Posterior cingulate gyrus (tissue), 11 donors: ENCODE measurements around the gene CPNE1.
A peak's percentile ranks its signal among the peaks of the same experiment; 100 is the strongest.

Source experiments
- DNase-seq, 10 donors: peaks; one replicate each; pipeline versions ENCODE4 v3.0.0 to v3.0.0-alpha.2; 2020 to 2021; ENCODE audit warnings: mixed read lengths in 3 of 10
- intact Hi-C: fragments of 100-400 bp; cut with DNase I; formaldehyde crosslinking; loops from one replicate; pipeline ENCODE4 v1.15.1; 2023

Gene CPNE1

DNA sequence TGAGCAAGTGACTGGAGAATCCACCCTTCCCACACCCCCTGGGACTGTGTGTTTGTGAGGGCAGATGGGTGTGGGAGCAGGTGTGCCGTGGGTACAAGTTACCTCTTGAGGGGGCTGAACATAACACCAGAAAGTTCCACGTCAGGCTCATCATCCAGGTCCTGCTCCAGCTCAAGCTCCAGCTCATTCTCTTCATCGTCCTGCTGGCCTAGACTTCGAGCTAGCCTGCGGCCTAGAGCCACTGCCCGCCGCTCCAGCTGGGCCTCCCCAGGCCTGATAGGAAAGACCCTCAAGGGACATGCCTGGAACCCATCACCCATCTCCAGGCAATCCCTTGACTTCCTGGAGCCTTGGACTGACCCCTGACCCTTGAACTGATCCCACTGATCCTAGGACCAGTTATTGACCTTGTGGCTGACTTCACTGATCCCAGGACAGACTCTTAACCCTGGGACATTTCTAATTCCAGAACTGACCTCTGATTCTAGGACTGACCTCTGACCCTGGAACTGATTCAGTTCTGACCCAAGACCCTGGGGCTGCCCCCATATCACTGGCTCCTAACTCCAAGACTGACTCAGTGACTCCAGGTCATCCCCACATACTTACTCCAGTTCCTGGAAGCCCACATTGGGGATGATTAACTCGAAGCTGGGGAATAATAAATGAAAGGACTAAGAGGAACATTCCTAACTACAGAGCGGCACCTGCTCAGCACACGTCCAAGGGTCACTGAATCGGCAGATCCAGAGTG, 60.8 kb downstream of the CPNE1 start:
- peak in 1 of 10 donors; percentile 41 for DNase-seq
- intact Hi-C loops, result no loop called here

DNA sequence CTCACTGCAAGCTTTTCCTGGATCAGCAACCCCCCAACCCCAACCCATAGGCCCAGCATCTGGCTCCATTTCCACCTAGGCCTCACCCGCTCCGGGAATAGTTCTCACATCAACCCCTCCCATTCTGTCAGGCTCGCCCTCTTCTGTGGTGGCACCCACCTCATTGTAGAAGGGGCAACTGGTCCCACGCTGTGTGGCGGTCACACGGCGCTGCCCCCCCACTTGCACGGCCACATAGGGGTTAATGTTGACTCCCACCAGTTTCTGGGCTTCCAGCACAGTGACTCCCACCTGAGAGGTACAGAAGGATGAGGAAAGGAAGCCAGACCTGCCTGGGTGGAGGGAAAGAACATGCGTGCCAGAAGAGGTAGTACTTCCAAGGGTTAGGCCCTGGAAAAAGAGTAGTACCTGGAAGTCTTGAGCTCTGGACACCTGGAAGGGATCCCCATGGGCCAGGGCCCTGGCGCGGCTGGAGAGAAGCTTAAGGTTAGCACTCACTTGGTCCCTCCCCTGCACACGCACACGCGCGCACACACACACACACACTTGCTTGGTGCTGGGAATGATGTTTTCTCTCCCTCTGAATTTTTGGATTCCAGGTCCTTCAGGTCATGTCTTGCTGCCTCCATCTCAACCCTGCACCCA, 61.7 kb downstream of the CPNE1 start:
- peak in 1 of 10 donors; percentile 61 for DNase-seq
- intact Hi-C loops, result no loop called here

DNA sequence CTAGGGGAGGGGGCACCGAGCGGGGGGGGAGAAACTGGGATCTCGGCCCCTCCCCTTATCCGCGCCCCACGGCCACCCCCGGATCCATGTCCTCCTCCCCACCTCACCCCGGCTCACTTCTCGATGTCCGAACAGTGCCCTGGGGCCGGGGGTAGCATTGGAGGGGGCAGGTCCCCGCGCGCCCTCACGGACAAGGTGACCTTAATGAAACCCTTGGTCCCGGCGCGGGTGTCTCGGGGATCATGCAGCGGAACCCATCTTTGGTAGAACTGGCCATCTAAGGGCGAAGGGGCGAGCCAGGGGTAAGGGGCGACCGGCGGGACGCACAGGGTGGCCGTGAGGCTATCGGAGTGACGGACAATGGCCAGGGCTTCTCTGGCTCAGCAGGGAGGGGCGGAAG, 62.7 kb downstream of the CPNE1 start:
- intact Hi-C loops, result no loop called here
- DNase-seq, result peak in 1 of 10 donors; percentile 42

DNA sequence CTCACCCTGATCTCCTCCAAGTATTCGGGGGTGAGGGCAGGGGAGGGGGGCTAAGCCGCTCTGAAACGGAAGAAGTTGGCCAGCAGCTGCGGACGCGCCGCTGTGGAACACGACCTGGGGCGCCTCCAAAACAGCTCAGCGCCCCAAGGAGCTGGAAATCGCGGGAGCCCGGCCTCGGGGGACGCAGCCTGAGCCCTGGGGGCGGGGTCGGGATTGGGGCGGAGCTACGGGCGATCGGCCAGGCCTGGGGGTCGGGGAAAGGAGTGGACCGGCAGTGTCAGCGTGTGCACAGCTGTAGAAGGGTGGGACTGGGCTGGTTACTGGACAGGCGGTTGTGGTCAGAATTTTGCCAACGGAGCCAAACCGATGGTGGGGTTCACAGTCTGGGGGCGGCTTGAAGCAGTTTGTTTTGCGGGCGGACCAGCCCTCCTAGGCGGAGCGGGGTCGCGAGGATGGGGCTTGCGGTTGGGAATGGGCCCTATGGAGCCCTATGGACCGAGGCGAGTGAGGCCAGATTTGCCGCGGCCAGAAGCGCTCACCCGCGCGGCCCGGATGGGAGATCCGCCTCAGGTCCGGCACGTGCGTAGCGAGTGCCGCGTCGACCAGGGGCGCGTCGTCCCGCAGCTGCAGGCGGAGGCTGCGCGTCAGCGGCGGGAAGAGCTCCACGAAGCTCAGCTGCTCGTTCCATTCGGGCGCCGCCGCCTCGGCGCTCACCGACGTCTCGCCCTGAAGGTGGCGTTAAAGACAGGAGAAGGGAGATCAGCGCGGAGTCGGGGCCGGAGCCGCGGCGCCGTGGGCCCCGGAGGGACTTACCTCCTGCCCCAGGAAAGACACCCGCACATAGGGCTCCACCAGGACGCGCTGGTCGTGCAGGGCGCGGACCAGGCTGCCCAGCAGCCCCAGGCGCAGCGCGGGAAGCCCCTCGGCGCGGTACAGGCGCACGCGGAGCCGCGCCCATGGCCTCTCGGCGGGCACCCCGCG, 63.4 kb downstream of the CPNE1 start:
- intact Hi-C loops, result no loop called here
- peak; percentile 40 to 95 (median 70) for DNase-seq

DNA sequence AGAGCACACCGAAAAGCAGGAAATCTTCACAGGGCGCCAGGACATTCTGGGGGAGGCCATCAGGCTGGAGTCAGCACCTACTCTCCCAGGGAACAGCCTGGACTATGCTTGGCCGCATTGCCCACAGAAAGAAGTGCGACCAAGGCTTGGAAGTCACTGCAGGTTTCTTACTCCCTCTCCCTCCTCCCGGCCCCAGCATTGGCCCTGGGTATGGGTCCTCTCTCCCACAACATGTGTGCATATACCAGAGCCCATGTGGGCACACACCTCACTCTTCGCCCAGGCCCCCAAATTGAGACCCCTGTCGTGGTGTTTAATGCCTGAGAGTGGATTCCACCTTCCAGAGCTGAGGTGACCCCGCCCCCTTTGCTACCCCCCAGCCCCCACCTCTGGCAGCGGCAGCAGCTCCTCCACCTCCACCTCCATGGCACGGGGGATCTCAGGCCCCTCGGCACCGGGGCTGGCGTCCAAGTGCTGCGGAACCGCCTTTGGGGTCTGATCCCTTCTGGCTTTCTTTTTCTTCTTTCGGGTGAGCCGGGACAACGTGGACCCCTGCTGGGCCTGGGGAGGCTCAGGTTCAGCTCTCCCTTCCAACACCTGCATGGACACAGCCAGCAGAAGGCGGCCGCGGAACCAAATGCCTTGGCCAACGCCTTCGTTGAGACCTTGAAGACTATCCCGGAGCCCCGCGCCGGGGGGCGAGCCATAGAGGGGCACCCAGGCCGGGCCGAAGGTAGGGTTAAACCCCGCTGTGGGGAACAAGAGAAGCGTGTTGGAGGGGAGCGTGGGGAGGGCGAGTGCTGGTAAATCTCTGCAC, 64.3 kb downstream of the CPNE1 start:
- intact Hi-C loops, result no loop called here
- peak in 2 of 10 donors; percentile 32 to 75 for DNase-seq

DNA sequence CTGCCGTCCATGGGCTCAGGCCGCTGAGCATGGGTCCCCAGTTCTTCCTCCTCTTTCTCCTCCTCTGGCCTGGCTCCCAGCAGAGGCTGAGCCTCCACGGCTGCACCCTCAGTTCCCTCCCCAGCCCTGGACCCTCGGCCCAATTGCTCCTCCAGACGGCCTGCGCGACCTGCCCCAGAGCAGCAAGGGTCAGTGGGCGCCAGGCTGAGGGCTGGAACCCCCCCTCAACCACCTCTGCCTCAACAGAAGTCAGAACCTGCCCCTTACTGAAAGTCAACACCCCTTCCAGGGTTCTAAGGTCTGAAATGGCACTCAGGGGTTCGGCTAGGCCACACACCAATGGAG, 65.0 kb downstream of the CPNE1 start:
- intact Hi-C loops, result no loop called here

DNA sequence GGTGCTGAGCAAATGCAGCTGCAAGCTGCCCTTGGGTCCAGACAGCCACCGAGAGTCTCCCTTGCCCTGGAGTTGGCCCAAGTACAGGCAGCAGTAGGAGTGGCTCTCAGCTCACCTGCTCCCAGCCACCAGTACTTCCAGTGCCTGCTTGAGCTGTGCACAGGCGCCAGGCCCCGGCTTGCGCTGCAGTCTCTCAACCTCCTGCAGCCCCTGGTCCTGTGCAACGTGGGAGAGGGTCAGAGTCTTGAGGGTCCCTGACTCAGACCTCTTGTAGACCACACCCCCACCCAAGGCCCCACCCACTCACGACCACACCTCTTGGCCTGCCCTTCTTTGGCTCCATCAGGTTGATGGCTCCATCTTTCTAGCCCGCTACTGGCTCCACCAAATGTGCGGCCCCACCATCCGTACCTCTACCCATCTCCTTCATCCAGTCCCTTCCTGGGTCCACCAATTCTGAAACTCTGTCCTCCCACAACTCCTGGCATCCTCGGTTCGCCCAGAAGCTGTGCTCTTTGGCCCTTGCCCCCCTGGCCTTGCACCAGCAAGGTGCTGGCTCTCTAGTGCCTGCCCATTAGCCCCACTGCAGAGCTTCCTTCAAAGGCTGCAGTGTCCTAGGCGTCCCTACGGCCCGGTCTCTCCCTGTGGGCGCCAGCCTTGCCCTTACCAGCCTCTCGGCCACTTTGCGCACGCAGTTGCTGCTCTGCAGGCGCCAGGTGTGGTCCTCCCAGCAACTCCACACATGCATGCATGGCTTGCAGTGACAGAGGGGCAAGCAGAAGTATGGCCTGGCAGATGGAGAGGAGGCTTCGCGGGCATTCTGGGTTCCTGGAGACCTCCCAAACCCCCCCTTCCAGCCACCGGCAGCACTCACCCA, 65.6 kb downstream of the CPNE1 start:
- peak in 3 of 10 donors; percentile 57 to 76 (median 69) for DNase-seq
- intact Hi-C loops, result no loop called here

More for the DNA sequence above, 65.0 kb downstream of the CPNE1 start:
- DNase-seq, result peak in 2 of 10 donors; percentile 47 to 64

DNA sequence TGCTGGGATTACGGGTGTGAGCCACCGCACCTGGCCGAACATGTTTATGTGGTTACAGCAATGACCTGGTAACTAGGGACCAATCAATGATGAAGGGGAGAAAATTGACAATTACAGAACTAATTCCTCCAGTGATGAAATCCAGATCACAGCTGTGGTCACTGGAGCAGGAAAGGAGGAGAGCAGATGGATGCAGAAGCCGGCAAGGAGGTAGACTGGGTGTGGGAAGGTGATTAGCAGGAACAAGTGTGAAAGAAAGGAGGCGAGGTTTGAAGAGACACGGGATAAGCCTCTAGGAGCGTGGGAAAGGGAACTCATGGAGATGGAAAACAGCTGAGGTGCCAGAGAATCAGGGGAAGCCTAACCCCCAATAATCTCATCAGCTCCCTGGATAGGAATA, 66.2 kb downstream of the CPNE1 start:
- intact Hi-C loops, result no loop called here
- DNase-seq, result peak in 2 of 10 donors; percentile 14 to 30

DNA sequence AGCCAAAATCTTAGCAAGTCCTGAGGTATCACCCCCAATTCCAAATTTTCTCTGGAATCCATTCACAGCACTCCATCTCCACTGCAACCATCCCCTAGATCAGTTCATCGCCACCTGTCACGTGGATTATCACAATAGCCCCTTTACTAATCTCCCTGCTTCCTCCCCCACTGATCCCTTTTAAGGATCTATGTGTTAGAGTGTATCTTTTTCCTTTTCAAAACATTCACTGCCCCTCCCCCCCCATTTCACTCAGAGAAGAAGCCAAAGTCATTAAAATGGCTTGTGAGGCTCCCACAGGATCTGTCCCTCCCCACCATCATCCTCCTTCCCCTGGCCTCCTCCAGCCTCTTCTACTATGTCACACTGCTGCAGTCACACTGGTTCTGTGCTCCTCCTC, 67.5 kb downstream of the CPNE1 start:
- intact Hi-C loops, result no loop called here
- DNase-seq, result peak in 2 of 10 donors; percentile 10 to 22

DNA sequence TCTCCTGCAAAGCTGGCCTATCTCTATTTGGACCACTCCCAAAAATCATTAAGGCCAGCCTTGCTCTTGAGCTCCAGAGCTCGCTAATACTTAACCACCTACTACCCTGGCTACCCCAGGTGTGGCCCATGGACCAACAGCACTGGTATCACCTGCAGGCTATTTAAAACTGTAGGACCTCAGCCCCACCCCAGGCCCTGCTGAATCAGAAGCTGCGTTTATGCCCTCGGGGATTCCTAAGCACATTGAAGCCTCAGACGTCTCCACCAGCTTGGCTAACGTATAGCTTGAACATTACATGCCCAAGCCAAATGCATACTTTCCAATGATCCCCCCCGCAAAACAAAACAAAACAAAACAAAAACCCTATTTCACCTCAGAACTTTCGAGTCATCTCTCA, 68.8 kb downstream of the CPNE1 start:
- intact Hi-C loops, result no loop called here

DNA sequence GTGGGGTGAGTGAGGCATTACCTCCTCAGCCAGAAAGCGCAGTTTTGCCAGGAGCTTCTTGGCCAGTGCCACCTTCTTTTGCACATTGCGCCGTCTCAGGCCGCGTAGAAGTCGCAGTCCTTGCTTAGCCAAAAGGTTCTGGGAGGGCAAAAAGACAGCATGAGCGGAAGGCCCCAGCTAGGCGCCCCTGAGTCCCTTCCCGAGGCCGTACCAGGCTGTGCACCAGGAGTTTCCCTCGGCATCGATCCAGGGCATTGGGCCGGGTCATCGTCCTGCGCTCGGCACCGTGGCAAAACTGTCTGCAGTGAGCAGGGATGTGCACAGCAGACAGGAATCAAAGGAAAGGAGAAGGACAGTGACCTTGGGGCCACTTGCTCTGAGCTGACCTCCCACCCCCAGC, 69.2 kb downstream of the CPNE1 start:
- intact Hi-C loops, result no loop called here

More for the DNA sequence above, 68.8 kb downstream of the CPNE1 start:
- DNase-seq, result peak in 3 of 10 donors; percentile 12 to 46 (median 18)

DNA sequence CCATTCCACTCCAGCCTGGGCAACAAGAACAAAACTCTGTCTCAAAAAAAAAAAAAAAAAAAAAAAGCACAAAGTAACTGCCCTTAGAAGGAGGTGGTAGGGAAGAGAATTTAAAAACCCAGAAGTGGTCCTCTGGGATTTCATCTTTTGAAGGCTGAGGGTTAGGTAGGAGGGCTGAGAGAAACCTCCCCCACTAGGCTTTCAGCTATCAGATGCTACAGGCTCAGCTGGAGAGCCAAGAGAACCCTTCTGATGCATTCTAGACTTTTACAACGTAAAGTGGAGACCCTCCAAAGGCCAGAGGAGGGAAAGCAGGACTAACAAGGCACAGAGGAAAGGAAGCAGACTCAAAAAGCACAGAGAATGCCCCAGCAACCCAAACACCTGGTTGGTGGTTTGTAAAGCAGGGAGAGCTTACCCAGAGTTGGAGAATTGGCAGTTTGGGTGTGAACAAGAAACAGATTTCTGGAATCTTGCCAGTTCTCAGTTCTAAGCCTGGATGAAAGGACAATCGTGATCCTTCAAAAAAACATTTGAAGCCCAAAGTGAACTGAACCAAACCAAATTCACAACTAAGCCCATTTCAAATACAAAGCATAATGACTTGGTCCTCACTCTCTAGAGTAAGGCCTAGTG, 72.2 kb downstream of the CPNE1 start:
- peak in 3 of 10 donors; percentile 4 to 18 (median 12) for DNase-seq
- intact Hi-C loops, result loop anchor here (2.0 kb wide), 1 partner anchor 20 kb away; no protein-coding TSS in a partner anchor

More for the DNA sequence above, 69.2 kb downstream of the CPNE1 start:
- peak in 3 of 10 donors; percentile 47 to 68 (median 56) for DNase-seq

DNA sequence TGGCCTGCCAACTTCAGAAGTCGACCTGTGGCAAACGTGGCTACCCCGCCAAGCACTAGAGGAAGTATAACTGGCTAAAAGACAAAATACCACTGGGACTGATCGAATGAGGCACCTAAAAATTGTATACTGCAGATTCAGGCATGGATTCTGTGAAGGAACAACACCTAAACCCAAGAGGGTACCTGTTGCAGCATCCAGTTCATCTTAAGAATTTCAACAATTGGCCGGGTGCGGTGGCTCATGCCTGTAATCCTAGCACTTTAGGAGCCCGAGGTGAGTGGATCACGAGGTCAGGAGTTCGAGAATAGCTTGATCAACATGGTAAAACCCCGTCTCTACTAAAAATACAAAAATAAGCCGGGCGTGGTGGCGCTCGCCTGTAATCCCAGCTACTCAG, 76.3 kb downstream of the CPNE1 start:
- peak in 1 of 10 donors; percentile 46 for DNase-seq
- intact Hi-C loops, result no loop called here

DNA sequence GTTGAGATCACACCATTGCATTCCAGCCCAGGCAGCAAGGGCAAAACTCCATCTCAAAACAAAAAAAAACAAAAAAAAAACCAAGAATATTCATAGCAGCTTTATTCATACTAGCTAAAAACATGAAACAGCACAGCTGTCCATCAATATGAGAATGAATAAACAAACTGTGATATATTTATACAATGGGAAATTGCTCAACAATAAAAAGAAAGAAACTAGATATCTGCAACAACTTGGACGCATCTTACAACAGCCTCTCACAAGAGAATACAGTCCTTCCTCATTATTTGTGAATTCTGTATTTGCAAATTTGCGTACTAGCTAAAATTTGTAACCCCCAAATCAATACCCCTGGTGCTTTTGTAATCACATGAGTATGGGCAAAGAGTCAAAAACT, 77.3 kb downstream of the CPNE1 start:
- DNase-seq, result no peak
- intact Hi-C loops, result no loop called here

DNA sequence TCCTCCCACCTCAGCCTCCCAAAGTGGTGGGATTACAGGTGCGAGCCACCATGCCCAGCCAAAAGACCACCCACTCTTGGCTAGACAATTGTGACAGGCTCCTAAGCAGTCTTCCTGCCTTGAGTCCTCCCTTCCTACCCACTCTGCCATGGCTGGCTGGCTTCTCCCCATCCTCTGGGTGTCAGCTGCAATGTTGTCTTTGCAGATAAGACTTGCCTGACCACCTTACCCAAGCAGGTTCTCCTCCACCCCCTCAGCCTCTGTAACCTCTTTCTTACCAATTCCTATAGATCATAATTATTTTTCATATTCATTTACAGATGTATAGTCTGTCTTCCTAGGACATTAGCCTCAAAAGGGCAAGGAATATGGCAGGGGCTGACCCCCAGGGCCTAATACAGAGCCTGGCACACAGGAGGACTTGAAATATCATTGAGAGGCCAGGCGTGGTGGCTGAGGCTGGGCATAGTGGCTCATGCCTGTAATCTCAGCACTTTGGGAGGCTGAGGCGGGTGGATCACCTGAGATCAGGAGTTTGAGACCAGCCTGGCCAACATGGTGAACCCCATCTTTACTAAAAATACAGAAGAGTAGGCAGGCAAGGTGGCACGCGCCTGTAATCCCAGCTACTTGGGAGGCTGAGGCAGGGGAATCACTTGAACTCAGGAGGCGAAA, 77.8 kb downstream of the CPNE1 start:
- peak in 1 of 10 donors; percentile 14 for DNase-seq
- intact Hi-C loops, result no loop called here

DNA sequence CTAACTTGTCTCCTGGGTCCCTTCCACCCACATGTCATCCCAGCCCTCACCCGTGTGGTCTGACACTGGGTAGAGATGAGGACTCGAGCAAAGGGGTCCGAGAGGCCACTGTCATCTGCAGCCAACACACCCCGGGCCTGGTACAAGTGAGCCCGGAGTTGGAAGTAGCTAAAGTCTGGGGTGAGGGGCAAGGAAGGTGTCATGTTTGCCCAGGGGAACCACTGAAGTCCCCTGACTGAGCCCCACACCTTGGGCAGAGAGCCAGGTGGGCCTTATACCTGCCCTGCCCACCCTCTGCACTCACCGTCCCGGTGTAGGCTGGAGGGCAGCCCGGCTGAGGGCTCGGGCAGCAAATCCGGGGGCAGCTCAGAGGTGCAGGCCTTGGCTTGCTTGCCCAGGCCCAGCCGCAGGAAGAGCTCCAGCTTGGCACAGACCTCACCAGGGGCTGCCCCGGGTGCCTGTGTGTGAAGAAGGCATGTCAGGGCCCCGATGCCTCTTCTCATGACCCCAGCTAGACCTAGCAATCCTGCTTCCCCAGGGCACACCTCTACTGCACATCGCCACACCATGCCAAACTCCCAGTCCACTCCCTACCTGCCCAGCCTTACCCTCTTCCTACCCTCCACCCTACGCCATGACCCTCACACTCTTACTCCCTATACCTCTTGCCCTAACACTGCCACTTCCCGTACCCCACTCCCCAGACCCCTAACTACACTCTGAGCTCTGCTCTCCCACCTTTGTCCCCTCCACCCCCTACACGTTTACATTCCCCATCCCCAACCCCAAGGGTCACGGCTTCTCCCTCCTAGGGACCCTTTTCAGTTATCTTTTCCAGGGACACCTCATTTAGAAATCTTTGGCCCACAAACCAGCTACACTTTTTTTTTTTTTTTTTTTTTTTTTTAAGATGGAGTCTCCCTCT, 80.8 kb downstream of the CPNE1 start:
- DNase-seq, result peak in 1 of 10 donors; percentile 70
- intact Hi-C loops, result no loop called here
